HG03521 (cell line): Measurements from ENCODE around the gene CENPV.

Experiments
- ATAC-seq: cut with Tn5 transposase; IDR thresholded peaks from one replicate; pipeline ENCODE4 v1.9.1; 2021; ENCODE audit warnings: mild to moderate bottlenecking, moderate library complexity; ENCODE audit not compliant: unreplicated experiment

Gene CENPV

DNA sequence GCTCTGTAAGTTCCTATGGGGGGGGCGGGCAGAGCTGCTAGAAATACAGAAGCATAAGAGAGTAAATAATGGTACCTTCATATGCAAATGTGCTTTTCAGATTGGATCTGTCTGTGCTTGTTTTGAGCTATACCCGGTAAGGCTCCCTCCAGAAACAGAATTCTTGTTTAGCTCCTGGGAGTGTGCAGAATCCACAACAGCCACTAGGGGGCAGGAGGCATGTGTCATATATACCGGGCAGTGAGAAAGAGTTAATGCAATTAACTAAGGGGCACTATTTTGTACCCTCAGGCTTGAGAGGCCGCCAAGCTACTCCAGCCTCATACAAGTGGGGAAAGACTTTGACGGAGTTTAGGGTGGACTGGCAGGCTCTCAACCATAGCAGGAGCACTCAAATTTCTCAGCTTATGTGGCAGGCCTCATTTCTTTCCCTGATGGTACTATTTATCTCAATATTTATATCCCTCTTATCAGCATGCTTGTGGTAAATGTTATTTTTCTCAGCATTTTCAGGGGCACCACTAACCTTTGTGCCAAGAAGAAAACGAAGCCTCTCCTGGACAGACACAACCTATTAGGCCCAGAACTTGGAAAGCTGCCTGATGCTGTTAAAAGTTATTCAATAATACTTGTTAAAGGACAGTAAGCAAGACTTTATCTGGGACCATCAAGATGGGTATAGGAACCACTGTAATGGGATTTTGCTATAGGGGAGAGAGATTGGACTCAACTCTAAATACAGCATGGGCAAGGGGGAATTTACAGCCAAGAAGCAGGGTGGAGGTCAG lies 10.7 kb upstream of the CENPV start:
- peak; percentile 79 for ATAC-seq

DNA sequence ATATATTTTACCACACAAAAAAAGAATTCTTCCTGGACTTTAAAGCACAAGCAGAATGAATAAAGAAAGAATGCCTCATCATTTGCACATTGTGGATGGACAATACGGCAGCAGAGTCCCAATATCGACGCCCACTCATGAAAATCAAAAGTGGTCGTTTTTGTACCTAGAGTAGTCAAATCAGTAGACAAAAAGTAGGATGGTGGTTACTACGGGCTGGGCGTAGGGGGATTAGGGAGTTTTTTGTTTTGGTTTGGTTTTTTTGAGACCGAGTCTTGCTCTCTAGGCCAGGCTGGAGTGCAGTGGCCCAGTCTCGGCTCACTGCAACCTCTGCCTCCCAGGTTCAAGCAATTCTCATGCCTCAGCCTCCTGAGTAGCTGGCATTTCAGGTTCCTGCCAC lies 8.6 kb upstream of the CENPV start:
- ATAC-seq = no peak

DNA sequence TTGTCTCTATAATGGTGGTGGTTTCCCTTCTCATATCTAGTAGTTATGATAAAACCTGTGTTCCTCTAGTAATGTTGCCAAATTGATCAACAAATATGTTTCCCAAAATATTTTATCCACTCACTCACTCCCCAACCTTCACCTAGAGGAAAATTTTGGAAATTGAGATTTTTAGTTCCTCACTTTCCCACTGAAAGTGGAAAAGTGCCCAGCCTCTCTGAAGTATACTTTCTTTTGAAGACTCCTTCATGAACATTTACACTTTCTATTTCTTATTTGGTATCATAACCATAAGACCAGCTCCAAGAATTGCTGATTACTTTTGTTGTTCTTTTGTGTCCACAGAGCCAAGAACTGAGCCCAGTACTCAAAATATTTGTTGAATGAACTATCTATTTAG lies 5.1 kb upstream of the CENPV start:
- no peak for ATAC-seq

DNA sequence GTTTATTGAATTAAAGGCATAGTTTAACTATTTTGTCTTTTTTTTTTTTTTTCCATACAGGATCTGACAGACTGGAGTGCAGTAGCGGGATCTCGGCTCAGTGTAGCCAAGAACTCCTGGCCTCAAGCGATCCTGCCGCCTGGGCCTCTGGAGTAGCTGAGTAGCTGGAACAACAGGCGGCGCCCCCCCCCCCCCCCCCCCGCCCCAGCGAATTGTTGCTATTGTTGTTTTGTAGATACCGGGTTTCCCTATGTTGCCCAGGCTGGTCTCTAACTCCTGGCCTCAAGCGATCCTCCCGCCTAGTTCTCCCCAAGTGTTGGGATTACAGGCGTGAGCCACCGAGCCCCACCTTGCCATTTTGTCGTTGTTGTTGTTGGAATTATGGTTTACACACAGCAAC lies 1.3 kb upstream of the CENPV start:
- ATAC-seq = no peak

DNA sequence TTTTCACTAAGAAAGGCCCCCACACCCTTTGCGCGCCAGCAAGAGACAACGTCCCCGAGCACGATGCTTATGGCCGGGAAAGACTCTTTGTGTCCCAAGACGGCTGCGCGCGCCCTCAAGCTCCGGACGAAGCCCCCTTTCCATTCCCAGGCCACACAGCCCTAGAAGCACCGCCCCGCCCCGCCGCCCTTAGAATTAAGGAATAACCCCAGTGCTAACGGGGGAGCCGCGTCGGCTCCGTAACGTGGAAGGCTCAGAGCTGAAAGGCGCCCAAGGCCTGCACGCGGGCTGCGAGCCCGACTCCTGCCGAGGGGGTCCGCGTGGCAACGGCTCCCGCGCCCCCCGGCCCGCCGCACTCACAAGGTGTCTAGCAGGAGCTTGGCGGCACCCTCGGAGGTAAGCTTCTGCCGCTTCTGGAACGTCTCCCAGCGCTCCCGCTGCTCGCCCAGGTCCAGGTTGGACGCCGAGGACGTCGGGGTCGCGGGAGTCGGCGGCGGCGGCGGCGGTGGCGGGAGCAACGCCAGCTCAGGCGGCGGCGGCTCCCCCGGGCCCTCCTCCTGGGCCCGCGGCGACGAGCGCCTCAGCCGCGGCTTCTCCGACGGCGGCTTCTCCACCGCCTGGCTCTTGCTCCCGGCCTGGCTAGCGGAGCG lies 477 bp downstream of the CENPV start:
- ATAC-seq = peak; percentile 33

DNA sequence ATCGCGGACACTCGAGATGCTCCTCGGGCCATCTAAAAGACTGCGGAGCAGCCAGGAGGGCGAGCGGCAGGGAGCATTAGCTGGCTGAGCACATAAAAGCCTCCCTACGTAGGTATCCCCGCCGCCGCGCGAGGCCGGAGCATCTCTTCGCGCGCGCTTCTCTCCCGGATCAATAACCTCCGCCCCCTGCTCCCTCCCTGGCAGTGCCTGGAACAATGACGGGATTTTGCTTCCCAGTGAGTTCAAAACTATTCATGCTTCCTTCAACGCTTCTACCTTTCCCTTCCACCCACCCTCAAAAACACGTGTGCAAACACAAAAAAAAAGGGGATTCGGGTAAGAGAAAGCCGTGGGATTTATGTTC lies 984 bp downstream of the CENPV start:
- no peak for ATAC-seq

DNA sequence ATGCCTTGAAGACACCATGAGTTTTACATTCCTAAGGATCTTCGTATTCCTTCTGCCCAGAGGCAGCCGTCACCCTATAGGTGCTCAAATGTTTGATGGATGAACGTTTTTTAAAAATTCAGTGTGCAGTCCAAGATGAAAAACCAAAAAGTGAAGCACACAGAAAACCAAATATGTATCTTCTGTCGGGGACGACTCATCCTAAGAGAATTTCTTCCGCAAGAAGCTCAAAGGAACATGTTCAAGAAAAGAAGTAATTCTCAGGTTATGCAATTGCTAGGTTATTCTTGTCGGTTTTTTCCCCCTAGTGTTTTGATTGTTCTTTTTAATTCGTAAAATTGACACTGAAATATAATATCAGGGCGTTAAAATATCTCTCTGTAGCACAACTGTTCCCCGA lies 1.4 kb downstream of the CENPV start:
- ATAC-seq = no peak

DNA sequence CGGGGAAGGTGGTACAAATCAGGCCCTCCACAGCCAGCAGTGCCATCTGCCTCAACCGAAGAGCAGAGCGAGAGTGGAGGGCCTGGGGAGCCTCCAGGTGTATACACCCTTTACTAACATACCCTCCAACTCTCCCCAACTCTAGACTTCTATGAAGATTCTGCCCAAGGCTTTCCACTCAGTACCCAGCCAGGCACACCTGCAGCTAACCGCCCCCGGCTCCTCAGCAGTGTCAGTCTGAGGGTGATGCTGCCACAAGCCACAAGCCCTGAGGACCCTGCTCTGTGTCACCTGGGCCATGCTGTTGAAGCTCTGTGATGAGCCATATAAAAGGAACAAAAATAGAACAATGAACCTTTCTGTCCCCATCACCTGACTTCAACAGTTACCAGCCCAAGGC lies 3.8 kb downstream of the CENPV start:
- no peak for ATAC-seq

DNA sequence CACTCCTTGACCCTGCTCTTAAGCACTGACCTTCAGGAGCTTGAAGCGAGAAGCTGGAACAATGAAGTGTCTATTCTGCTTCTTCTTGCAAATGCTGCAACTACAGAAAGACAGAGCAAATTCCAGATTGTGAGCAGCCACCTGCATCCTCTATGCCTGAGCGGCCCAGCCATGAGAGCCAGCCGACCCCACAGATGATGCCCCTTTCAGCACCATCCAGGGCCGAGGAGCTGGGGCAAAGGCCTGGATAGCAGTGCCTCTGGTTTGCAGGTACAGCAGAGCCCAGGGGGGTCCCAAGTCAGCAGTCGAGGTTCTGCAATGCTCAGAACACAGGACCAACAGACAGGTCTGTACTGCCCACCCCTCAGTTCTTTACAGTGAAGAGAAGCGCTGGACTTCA lies 4.7 kb downstream of the CENPV start:
- no peak for ATAC-seq

DNA sequence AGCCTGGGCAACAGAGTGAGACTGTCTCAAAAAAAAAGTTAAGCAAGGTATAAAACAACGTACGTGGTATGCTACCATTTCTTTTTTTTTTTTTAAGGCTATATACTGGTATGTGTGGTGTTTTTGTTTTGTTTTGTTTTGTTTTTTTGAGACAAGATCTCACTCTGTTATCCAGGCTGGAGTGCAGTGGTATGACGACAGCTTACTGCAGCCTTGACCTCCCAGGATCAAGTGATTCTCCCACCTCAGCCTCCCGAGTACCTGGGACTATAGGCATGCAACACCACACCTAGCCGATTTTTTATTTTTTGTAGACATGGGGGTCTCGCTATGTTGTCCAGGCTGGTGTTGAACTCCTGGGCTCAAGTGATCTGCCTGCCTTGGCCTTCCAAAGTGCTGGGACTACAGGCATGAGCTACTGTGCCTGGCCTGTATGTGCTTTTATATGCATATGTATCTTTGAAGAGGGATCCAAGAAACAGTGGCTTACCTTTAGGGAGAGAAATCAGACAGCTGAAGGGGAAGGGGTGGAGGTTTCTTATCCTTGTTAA lies 6.5 kb downstream of the CENPV start:
- ATAC-seq = no peak

DNA sequence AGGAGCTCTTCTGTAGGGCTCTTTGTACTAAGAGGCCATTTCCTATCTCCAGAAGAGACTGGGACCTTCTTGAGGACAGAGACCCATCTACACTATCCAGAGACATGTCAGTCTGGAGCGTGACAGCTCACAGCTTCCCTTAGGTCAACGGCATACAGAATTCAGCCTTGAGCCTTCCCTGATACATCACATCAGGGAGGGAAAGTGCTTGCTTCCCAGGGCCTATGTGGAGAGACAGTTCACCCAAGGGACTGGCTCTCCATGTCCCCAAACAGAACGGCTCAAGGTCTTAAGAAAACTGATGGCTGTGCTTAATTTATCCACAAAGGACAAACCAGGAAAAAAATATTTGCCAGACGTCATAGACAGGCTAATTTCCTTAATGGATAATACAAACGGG lies 7.7 kb downstream of the CENPV start:
- no peak for ATAC-seq

DNA sequence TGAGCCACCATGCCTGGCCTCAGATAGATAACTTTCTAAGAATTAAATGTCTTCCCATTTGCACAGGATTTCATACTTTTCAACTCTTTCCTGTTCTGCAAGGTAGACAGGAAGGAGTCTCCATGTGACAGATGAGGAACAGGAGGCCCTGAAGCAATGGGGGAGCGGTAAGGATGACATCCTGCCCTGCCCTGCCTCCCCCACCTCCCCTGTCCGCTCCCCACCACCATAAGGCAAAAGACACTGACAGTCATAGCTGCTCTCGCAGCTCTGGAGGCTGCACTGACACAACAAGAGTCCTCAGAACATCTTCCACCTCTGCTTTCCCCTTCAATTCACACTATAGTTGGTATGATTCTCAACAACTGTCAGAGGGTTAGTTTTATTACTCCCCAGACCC lies 9.7 kb downstream of the CENPV start:
- ATAC-seq = no peak

DNA sequence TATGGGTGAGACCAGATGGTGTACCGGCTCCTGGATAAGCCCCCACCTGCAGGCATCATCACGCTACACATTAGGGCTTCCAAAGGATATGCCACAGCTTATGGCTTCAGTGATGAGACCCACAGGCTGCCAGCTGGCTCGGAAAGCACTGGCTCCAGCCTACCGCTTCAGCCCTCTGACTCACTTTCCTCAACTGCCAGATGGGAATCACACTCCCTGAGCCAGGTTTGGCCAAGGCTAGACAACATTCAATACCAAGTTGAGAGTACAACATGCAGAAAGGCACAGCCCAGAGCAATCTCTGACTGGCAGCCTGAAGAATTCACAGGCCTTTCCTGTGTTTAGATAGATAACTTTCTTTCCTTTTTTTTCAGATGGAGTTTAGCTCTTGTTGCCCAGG lies 10.3 kb downstream of the CENPV start:
- ATAC-seq = no peak

DNA sequence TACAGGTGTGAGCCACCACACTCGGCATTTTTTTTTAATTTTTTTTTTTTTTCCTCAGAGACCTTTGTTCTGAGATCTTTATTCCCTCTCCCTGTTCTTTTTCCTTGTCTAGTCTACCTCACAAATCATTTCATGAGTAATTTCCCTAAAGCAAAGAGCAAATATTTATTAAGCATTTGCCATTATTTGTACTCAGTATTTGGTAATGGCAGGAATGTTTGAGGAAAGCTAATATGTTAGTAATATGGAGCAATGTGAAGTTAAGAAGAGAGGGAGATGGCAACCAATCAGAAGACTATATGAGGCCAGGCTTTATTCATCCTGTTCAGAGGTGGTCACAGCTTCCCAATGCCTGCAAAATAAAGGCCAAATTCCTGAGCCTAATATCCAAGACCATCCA lies 13.3 kb downstream of the CENPV start:
- ATAC-seq = no peak

DNA sequence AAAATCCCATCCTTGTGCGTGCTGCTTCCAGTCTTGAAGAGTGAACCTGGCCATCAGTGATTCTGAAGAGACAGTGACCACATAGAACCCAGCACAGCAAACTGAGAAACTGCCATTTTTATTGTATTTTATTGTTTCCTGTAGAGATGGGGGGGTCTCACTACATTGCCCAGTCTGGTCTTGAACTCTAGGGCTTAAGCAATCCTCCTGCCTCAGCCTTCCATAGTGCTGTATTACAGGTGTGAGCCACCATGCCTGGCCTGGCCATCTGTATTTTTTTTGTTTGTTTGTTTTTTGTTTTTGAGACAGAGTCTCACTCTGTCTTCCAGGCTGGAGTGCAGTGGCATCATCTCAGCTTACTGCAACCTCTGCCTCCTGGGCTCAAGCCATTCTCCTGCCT lies 13.9 kb downstream of the CENPV start:
- no peak for ATAC-seq

DNA sequence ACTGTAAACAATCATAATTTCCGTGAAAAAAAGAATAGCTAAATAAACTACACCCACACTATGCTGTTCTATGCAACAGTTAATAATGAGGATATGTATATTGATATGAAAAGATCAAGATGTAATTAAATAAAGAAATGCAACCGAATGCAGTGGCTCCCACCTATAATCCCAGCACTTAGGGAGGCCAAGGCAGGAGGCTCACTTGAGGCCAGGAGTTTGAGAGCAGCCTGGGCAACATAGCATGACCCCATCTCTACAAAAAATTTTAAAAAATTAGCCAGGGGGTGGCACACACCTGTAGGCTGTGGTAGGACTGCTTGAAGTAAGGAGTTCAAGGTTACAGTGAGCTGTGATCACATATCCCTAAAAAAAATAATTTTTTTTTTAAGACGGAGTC lies 14.9 kb downstream of the CENPV start:
- no peak for ATAC-seq

DNA sequence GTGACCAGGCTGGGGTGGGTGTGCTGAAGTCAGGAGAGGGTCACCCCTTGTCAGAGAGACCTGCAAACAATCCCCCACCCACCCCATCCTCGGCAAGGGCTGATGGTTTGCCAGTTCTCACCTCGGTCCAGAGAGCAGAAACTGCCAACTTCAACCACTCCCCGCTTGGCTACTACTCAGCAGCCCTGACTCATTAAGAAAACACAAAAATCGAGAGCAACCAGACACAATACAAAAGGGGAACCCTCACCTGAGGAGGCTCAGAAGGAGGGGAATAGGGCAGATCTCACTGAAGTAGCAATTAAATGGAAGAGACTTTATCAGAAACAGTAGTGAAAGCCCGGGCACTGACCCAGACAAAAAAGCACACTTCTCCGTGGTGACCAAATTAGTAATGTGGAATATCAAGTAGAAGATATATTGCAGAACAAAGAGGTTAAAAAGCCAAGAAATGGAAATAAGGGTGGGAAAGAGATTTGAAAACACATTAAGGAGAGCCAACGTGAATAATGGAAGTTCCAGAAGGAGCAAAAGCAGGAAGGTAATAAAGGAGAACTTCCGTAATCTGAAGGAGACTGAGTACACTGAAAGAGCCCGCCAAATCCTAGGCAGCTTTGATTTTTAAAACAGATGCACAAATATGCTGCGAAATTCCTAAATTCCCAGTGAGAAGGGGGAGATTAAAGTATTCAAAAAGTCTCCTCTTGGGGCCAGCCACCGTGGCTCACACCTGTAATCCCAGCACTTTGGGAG lies 23.6 kb downstream of the CENPV start:
- no peak for ATAC-seq

DNA sequence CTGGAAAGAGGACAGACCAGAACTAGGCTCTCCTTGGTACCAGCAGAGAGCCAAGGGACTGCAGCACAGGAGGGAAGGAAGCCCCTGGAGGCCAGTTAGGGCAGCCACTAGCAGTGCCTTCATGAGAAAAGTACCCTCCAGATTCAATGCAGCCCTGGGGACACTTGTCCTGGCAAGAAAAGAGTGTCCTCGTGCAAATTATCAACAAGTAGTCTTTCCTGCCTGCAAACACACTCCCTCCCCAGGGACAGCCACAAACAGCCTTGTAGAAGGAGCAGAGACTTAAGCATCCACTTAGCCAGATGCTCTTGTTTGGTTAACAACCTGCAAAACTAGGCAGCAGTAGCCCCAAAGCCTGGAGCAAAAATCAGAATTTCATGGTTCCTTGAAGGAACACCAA lies 24.3 kb downstream of the CENPV start:
- ATAC-seq = no peak

DNA sequence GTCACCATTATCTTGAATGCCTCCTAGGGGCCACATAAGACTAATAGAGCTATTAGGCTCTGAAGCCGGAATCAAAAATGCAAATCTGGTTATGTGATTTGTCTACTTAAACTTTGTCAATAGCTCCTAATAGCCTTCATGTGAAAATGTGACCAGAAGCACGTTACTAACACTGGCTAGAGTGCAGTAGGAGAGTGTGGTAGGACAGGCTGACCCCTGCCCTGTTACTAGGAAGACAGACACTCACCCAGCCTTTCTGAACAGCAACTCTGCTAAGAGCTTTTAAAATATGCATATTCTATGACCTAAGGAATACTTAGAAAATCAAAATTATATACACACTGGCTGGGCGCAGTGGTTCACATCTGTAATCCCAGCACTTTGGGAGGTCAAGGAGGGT lies 26.3 kb downstream of the CENPV start:
- no peak for ATAC-seq

DNA sequence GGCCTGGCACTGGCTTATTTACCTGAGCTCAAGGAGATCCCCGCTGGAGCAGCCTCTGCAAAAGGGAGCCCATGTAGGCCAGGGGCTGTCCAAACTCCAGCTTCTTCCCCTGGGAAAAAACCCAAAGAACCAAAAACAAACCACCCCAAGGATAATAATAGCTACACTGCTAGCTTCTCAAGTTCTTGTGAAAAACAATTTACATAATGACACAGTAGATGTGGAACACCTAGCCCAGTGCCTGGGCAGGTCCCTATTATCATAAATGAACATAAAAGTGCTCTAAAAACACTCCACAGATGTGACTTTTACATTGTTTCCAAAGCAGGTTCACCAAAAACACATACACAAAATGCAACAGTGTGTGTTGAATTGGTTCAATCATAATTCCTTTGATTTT lies 27.3 kb downstream of the CENPV start:
- ATAC-seq = no peak

DNA sequence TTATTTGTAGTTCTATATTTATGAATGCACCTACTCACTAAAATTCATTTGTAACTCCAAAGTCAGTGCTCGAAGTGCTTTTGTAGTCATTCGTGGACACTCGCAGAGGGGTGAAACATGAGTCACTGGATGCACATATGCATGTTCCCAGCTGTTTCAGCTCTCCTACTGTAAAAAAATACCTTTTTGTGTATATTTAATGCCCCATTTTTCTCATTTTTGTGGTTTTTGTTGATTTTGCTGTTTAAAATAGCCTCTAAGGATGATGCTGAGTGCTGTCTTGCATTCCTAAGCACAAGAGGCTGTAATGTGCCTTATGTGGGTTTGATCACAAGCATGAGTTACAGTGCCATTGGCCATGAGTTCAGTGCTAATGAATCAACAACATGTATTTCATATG lies 30.6 kb downstream of the CENPV start:
- ATAC-seq = no peak

DNA sequence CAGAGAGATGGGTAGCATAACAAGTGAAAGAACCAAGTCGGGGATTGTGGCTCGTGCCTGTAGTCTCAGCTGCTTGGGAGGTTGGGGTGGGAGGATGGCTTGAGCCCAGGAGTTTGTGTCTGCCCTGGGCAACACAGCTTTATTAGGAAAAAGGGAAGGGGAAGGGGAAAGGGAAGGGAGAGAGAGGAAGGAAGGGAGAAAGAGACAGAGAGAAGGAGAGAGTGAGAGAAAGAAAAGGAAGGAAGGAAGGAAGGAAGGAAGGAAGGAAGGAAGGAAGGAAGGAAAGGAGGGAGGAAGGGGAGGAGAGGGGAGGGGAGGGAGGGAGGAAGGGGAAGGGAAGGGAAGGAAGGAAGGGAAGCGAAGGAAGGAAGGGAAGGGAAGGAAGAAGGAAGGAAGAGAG lies 33.3 kb downstream of the CENPV start:
- no peak for ATAC-seq
